Measurements from ENCODE around the gene IMPA2.
"Not testable (repeated sequence)": the region's sequence is repeated elsewhere in the genome, so short reads cannot be mapped to it uniquely, and the experiment has no call there.

Gene IMPA2

DNA sequence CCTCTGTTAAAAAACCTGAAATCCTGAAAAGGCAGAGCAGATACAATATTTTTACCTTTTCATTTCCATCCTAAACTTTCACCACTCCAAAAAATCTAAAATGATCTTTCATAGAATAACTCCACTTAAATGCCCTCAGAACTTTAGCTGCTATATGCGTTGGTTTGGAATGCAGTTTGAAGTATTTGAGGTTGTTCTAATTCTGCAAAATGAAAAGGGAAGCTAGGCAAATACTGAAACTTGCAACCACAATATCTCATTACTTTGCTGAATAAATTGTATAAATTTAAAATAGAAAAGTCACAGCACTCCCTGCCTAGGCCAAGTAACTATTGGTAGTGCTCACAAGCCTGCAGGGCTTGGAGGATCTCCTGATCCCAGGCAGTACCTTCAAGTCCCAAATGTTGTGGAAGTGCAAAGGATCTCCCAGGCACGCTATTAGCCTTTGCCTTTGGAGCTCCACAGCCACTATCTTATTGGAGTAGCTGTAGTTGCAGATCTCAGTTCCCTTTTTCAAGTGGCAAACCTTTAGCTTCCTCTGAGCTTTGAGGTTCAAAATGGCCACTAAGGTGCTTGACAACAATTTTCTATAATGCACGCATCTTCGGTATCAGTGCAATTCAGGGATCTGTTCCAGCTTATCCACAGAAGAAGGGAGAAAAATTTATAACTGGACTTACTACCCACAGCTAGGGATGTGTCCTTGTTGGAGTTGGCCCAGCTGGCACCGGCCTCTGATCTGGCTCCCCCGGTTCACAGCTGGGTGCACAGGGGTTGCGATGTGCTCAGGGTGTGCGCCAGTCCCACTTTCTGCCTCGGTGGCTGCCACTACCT lies 68.9 kb downstream of the IMPA2 start:
- DNase-seq (ENCODE audit: low spot score), result no peak

DNA sequence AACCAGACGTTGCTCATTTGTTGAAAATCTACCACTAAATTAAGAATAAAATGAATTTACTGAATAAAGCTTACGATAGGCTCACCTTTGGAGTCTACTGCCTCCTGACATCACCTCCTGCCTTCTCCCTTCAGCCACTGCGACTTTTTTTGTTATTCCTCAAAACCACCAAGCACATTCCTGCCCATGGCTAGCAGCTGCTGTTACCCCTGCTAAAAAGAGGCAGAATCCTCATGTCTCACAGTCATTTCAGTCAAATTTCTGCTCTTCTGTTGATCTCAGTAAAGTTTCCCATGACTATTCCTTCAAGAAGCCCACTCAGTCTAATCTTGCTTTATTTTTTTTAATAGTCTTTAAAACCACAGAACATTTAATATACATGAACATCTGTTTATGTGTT lies 71.6 kb downstream of the IMPA2 start:
- no peak for DNase-seq (ENCODE audit: low spot score)

- DNase-seq (ENCODE audit: low spot score), result no peak
These were observed 72.0 kb downstream of the IMPA2 start for GRCh38 chr18:12053289-12053688.

- no peak for DNase-seq (ENCODE audit: low spot score)
These were observed 75.0 kb downstream of the IMPA2 start for GRCh38 chr18:12056034-12056883.

- no peak for DNase-seq (ENCODE audit: low spot score)
These were observed 75.6 kb downstream of the IMPA2 start for GRCh38 chr18:12056884-12057402.

DNA sequence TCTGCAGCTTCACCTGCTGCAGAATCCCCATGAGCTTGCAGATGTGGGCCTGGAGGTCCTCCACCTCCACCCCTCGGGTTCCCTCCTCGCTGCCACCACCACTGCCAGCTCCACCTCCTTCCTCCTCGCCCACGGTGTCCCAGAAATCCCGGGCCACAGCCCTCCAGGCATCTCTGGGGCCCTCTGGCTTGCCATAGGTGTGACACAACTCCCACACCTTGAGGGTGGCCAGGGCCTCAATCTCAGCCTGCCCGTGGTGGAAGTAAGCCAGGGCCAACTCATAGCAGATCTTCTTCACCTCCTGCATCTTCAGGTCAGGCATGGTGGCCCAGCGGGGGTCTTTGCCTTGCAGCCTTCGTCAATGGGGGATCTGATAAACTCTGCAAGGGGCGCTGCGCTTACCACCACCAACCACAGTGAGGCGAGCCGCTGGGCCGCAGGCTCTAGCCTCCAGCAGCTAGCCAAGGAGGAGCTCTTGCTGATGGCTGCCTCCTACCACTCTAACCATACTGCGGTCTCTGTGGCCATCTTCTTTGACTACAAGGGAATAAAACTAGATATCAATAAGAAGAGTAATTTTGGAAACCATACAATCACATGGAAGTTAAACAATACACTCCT lies 76.2 kb downstream of the IMPA2 start:
- no peak for DNase-seq (ENCODE audit: low spot score)

DNA sequence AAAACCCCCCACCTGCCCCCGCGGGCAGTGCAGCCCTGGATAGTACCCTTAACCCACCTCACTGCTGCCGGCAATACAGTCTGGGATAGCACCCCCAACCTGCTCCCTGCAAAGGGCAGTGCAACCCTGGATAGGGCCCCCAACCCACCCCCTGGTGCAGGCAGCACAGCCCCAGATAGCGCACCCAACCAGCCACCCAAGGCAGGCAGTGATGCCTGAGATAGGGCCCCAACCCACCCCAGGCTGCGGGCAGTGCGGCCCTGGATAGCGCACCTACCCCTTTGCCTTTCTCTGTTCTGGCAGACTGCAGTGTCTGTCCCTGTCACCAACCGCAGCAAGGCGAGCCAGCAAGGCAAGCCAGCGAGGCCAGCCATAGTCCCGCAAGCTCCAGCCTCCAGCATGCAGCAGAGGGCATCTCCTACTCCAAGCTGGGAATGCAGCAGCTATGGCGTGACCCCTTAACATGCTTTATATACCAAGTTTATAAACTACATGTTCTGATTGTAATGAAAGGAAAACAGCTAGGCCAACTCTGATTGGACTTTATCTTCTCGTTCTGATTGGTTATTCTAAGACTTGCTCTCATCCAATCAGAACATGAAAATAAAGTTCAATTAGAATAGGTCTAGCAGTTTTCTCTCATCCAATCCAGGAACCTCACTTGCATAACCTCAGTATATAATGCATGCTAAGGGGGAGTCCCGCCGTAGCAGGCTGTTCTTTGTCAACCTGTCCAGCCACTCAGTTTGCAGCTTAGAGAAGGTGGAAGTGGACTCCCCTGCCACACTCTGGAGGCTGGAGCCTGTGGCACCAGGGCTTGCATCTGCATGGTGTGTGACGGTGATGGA lies 78.3 kb downstream of the IMPA2 start:
- DNase-seq (ENCODE audit: low spot score), result no peak

DNA sequence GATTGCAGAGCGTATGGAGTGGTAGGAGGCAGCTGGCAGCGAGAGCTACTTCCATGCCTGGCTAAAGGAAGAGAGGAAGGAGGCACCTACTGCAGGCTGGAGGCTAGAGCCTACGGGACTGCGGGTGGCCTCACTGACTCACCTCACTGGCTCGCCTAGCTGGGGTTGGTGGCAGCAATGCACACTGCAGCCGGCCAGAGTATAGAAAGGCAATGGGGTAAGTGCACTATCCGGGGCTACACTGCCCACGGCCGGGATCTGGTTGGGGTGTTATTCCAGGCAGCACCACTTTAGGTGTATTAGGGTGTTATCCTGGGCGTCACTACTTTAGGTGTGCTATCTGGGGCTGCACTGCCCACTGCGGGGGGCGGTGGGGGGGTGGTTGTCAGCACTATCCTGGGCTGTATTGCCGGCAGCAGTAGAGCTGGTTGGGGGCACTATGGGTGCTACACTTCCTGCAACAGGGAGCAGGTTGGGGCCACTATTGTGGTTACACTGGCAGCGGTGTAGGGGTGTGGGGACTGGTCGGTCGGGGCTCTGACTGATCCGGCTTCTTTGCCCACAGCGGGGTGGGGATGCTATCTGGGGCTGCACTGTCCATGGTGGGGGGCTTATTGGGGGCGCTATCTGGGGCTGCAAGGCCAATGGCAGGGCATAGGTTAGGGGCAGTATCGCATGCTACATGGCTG lies 79.0 kb downstream of the IMPA2 start:
- no peak for DNase-seq (ENCODE audit: low spot score)

DNA sequence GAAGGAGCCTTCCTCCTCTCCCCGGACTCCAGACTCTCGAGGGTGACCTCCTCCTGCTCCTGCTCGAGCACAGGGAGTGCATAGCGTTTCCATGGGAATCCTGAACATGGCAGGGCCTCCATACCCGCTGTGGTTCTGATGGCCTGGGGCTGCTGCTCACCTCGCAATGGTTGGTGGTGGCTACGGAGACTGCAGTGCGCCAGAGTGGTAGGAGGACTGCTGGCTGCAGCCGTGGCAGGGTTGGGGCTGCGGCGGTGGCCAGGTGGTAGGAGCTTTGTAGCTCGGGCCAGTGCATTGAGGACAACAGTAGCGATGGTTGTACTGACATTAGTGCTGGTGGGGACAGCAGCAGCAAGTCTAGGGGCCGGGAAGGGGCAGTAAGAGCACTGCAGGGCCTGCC lies 80.4 kb downstream of the IMPA2 start:
- no peak for DNase-seq (ENCODE audit: low spot score)

- no peak for DNase-seq (ENCODE audit: low spot score)
These were observed 81.7 kb downstream of the IMPA2 start for GRCh38 chr18:12062974-12063373.

DNA sequence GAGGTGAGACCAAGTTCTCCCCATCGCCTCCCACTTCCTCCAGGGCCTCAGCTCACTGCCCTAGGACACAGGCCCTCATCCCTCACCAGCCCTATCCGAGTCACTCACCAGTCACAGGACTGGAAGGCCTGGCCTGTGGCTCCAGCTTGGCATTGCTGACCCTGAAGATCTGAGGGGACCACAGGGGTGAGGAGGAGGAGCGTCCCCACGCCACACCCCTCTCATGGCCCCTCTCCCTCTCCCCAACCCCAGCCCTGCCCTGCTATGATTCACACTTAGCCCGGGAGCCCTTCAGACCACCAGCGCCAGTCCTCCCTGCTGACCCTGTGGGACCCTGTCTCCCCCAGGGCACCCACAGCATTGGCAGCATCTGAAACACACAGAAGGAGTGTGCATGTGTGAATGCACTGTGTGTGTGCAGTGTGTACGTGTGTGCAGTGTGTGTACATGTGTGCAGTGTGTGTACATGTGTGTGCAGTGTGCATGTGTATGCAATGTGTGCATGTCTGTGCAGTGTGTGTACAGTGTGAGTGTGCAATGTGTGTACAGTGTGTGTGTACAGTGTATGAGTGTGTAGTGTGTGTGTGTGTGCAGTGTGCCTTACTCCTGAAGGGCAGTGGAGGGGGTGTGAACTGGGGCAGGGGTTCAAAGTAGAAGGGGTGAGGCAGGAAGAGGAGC lies 82.9 kb downstream of the IMPA2 start:
- DNase-seq (ENCODE audit: low spot score), result no peak

DNA sequence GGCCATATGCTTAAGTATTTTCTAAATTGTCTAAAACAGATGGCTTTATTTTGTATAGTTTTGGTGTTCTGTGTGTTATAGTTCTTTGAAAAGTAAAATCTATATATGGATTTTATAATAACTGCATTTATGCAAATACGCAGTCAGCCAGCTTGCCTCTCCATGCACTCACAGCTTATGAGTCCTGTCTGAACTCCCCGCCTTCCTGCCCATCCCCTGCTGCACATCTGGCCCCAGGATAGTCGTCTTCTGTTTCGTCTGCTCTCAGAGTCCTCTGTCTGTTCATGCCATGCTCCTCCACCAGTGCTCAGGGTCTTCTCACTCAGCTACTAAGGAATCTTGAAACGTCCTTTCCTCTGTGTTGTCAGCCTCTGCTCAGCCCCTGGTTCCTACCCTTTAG lies 84.1 kb downstream of the IMPA2 start:
- no peak for DNase-seq (ENCODE audit: low spot score)

GRCh38 chr18:12066910-12067511 lies 85.7 kb downstream of the IMPA2 start:
- DNase-seq (ENCODE audit: low spot score), result no peak

- DNase-seq (ENCODE audit: low spot score), result no peak
These were observed 86.4 kb downstream of the IMPA2 start for GRCh38 chr18:12067671-12068070.

DNA sequence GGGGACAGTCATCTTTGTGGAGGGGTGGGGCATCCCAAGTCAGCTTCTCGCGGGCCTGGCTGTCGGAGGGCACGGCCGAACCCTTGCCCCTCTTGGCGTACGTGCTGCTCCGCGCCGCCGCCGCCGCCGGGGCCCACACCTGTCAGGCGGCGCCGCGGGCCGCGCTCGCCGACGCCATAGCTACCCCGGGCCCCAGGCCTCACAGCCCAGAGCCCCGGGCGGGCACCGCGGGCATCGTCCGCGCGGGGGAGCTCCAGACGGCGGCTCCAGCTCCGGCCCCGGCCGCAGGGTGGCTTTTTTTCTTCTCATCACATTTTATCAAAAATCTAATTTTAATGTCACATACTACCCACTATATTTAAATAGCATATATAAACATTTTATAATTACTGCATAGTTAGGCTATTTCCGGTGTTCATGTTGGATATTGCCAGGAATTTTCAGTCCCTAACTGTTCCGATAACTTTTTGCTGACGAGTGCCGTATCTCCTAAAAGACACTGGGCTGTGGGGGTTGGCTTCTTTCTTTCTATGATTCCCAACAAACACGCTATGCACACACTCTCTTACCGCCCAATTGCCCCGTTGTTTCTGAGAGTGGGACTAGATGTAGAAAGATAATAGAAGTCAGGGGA lies 87.1 kb downstream of the IMPA2 start:
- DNase-seq (ENCODE audit: low spot score), result not testable (repeated sequence)

GRCh38 chr18:12068950-12069320 lies 87.6 kb downstream of the IMPA2 start:
- DNase-seq (ENCODE audit: low spot score), result no peak

- not testable (repeated sequence) for DNase-seq (ENCODE audit: low spot score)
These were observed 89.8 kb downstream of the IMPA2 start for GRCh38 chr18:12071066-12071465.

DNA sequence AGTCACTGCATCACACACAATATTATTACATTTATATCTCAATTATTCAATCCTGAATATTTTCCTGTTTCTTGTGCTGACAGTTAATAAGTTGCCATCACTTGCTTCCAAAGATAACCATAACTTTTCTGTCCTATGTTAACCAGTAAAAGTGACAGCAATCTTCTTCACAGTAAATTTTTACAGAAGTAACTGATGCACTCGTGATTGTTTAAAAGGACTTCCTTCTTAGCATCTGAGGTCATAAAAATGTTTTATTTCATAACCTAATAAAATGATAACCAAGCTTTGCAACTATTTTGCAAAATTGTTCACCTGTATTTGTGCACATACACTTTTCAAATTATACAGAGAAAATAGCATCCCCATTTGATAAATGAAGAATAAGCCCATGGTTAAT lies 91.7 kb downstream of the IMPA2 start:
- no peak for DNase-seq (ENCODE audit: low spot score)

DNA sequence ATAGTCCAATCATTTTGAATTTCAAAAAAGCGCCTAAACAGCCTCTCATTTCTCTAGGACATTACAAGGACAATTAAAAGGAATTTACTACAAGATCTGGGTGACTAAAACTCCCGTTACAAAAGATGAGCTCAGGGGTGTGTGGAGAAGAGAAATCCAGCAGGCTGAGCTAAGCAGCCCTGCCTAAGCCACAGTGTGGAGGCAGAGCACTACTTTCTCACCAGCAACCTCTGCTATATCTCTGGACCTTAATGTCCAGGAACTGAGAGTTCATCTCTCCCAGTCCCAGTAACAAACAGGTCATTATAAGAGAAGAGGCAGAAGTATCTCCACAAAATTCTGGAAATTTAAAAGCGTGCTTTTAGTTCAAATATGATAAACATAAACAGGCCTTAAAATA lies 93.4 kb downstream of the IMPA2 start:
- no peak for DNase-seq (ENCODE audit: low spot score)

All from kidney capillary endothelial cell (primary cell).